GM19395 (cell line): ENCODE measurements around the gene STAP2.

Source experiments
- ATAC-seq: cut with Tn5 transposase; IDR thresholded peaks from one replicate; pipeline ENCODE4 v1.9.1; 2021; ENCODE audit warnings: mild to moderate bottlenecking, moderate library complexity; ENCODE audit not compliant: unreplicated experiment

The STAP2 gene

GRCh38 chr19:4370418-4371041, 31.9 kb upstream of the STAP2 start:
- no peak for ATAC-seq

GRCh38 chr19:4369888-4370260, 31.2 kb upstream of the STAP2 start:
- peak; percentile 40 for ATAC-seq

GRCh38 chr19:4369109-4369887, 30.7 kb upstream of the STAP2 start:
- peak; percentile 64 for ATAC-seq

- ATAC-seq, result no peak
These were observed 29.6 kb upstream of the STAP2 start for GRCh38 chr19:4368128-4368820.

GRCh38 chr19:4367781-4368127, 29.1 kb upstream of the STAP2 start:
- no peak for ATAC-seq

GRCh38 chr19:4367336-4367723, 28.7 kb upstream of the STAP2 start:
- ATAC-seq, result no peak

- no peak for ATAC-seq
These were observed 28.2 kb upstream of the STAP2 start for GRCh38 chr19:4366666-4367335.

GRCh38 chr19:4365791-4366665, 27.4 kb upstream of the STAP2 start:
- no peak for ATAC-seq

- no peak for ATAC-seq
These were observed 26.7 kb upstream of the STAP2 start for GRCh38 chr19:4365341-4365740.

GRCh38 chr19:4363571-4364304, 25.1 kb upstream of the STAP2 start:
- ATAC-seq, result no peak

GRCh38 chr19:4362831-4363545, 24.4 kb upstream of the STAP2 start:
- no peak for ATAC-seq

- ATAC-seq, result no peak
These were observed 23.6 kb upstream of the STAP2 start for GRCh38 chr19:4362101-4362828.

- no peak for ATAC-seq
These were observed 22.8 kb upstream of the STAP2 start for GRCh38 chr19:4361152-4362046.

GRCh38 chr19:4360641-4361151, 22.1 kb upstream of the STAP2 start:
- no peak for ATAC-seq

GRCh38 chr19:4360081-4360569, 21.5 kb upstream of the STAP2 start:
- ATAC-seq, result no peak

GRCh38 chr19:4359627-4360000, 21.0 kb upstream of the STAP2 start:
- no peak for ATAC-seq
